ENCODE measurements around the gene HELZ.

The HELZ gene

GRCh38 chr17:67161573-67161972 is 83.4 kb downstream of the HELZ start:
- TF ChIP-seq CTCF (IDR thresholded peaks at IDR 0.05; ENCODE audit: unreplicated experiment in 3 of 3) = no peak
- H3K9me3 Mint-ChIP-seq = no peaks in the 10 kb centered on the region
- H3K4me1 Mint-ChIP-seq = peaks cover 18% of the 10 kb centered on the region
- H3K27ac Mint-ChIP-seq = peak overlapping the region in 1 of 3 experiments; percentile 67
- H3K36me3 Mint-ChIP-seq (ENCODE audit: low read depth) = peaks cover 51% of the 10 kb centered on the region
- H3K27me3 Mint-ChIP-seq (ENCODE audit: low read depth) = no peaks in the 10 kb centered on the region
- H3K4me3 Mint-ChIP-seq = no peak overlapping the region

- Mint-ChIP-seq H3K27ac (peak overlapping the region in 2 of 3 experiments; percentile 27 to 67), H3K9me3 (no peaks in the 10 kb centered on the region), H3K27me3 (ENCODE audit: low read depth) (no peaks in the 10 kb centered on the region), H3K4me1 (peaks cover 18% of the 10 kb centered on the region), H3K36me3 (ENCODE audit: low read depth) (peaks cover 56% of the 10 kb centered on the region), H3K4me3 (no peak overlapping the region)
- no peak for TF ChIP-seq CTCF (IDR thresholded peaks at IDR 0.05; ENCODE audit: unreplicated experiment in 3 of 3)
These were observed 84.2 kb downstream of the HELZ start for GRCh38 chr17:67160791-67161190.

- peaks cover 16% of the 10 kb centered on the region for H3K4me1 Mint-ChIP-seq
- H3K9me3 Mint-ChIP-seq = no peaks in the 10 kb centered on the region
- peaks cover 43% of the 10 kb centered on the region for H3K36me3 Mint-ChIP-seq (ENCODE audit: low read depth)
- TF ChIP-seq CTCF (IDR thresholded peaks at IDR 0.05; ENCODE audit: unreplicated experiment in 3 of 3) = peak in 2 of 3 experiments; percentile 18 to 29
- H3K27me3 Mint-ChIP-seq (ENCODE audit: low read depth) = no peaks in the 10 kb centered on the region
- H3K4me3 Mint-ChIP-seq = no peak overlapping the region
- H3K27ac Mint-ChIP-seq = peak overlapping the region in 1 of 3 experiments; percentile 10
These were observed 87.0 kb downstream of the HELZ start for GRCh38 chr17:67157732-67158639.

- no peak for TF ChIP-seq CTCF (IDR thresholded peaks at IDR 0.05; ENCODE audit: unreplicated experiment in 3 of 3)
- Mint-ChIP-seq H3K27ac (no peak overlapping the region), H3K36me3 (ENCODE audit: low read depth) (peaks cover 52% of the 10 kb centered on the region), H3K9me3 (no peaks in the 10 kb centered on the region), H3K27me3 (ENCODE audit: low read depth) (no peaks in the 10 kb centered on the region), H3K4me1 (peaks cover 8% of the 10 kb centered on the region), H3K4me3 (no peak overlapping the region)
These were observed 88.5 kb downstream of the HELZ start for GRCh38 chr17:67156269-67157199.

- Mint-ChIP-seq H3K27ac (no peak overlapping the region), H3K27me3 (ENCODE audit: low read depth) (no peaks in the 10 kb centered on the region), H3K4me3 (no peak overlapping the region), H3K4me1 (no peaks in the 10 kb centered on the region), H3K9me3 (no peaks in the 10 kb centered on the region), H3K36me3 (ENCODE audit: low read depth) (peaks cover 62% of the 10 kb centered on the region)
- TF ChIP-seq CTCF (IDR thresholded peaks at IDR 0.05; ENCODE audit: unreplicated experiment in 3 of 3) = no peak
These were observed 92.2 kb downstream of the HELZ start for GRCh38 chr17:67152824-67153223.

All from nephron (organoid).